HG03442 (cell line): ENCODE data around the gene SAE1.
A peak's percentile ranks its signal among the peaks of the same experiment; 100 is the strongest.

Experiments
- ATAC-seq: cut with Tn5 transposase; IDR thresholded peaks from one replicate; pipeline ENCODE4 v1.9.1; 2021; ENCODE audit warnings: mild to moderate bottlenecking, moderate library complexity; ENCODE audit not compliant: unreplicated experiment

Gene SAE1

DNA sequence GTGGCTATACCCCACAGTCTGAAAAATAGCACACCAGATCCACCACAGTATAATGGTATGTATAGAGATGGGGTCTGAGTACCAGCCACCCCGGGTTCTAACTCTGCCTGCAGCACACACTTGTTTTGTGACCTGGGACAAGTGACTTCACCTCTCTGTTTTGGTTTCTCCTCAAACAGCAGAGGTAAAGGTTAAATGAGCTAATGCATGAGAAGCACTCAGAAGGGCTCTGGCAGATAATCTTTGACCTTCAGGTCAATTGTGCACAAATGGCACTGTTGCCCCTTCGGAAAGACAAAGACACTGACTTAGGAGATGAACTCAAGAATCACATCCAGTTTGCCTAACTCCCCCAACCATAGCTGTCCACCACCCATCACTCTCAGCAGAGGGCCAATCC lies 24.8 kb upstream of the SAE1 start:
- no peak for ATAC-seq

DNA sequence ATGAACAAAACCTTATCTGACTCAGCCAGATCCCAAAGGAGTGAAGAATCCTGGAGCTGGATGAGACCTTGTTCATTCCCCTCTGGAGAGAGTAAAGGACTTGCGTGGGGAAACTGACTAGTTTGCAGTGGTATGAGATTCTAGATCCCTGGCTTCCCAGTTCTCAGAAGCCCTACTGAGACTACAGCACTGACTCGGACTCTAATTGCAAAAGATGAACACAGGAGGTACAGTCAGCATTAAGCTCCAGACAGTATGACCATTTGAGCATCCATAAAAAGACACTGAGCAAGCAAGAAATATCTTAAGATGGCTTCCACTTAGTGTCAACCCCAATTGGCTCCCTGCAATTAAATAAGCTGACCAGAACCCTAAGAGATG lies 23.8 kb upstream of the SAE1 start:
- ATAC-seq: no peak

- no peak for ATAC-seq
These were observed 23.3 kb upstream of the SAE1 start for GRCh38 chr19:47107202-47107952.

DNA sequence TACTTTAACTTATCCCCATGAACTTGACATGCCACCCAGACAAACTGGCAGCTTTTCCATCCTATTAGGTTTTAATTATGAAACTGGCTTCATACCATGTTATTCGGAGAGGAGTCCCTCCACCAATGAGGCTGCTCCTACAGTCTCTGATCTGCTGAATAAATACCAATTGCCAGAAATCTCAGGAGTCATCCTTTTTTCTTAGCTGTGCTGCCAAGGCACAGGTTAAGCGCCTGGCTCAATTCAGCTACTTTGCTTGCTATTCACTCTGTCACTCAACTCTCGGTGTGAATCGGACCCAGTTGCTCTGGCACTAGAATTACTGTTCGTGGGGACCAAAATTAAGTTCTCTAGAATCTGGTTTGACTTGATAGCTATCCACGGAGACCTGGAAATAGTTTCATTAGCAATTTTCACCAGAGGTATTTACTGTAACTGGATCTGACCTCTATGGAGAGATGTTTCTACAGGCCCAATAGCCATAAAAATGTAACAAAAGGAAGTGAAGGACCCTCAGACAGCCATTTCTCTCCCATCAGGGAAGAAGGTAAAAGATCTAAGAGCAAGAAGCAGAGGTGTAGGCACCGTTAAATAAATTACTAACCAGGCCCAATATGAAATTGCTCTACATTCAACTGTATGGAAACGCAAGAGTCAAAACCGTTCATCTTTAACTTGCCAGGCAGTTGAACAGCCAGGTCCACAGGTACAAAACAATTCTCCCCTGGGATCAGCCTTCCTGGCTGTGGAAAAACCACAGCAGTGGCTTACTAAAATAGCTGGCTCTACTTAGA lies 22.5 kb upstream of the SAE1 start:
- ATAC-seq: no peak

DNA sequence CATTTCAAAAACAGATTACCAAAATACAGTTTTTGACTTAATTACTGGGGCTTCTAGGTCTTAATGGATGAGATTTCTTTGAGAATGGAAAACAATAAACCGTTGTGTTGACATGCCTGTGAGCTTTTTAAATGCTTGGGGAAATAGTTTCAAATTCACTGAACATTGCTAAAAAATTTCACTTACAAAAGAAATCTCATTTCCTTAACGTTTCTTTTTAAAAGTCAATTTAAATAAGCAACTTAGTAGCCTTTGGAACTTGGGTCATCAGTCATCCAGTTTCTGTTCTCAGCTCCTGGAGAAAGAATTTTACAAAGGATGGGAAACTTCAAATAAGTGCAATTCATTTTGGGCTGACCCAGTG lies 21.5 kb upstream of the SAE1 start:
- no peak for ATAC-seq

GRCh38 chr19:47109541-47110375 lies 20.9 kb upstream of the SAE1 start:
- no peak for ATAC-seq

GRCh38 chr19:47110521-47111005 lies 20.1 kb upstream of the SAE1 start:
- no peak for ATAC-seq

DNA sequence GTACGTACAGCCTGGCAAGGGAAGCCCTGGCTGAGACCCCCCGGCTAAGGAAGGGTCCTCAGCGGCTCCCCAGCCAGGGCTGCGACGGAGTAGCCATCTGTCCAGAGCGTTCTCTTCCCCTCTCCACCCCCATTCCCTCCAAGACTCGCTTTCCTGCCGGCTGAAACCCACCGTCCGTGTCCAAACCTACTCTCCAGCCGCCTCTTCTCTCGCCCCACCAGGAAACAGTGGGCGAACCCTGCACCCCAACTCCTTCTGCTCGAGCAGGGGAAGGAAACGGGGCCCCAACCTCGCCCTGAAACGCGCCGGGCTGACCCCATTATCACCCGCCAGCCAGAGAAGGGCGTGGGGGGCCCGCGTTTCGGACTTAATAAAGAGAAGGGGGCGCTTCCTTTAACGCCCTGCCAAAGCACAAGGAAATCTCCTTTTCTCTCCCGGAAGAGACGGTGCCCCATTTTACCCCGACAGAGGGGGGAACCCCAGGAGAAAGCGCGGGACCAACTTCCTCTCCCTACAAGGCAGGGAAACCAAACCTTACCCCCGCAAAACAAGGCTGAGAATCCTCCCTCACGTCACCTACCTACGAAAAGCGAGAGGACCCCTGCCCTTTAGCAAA lies 19.5 kb upstream of the SAE1 start:
- ATAC-seq: no peak

DNA sequence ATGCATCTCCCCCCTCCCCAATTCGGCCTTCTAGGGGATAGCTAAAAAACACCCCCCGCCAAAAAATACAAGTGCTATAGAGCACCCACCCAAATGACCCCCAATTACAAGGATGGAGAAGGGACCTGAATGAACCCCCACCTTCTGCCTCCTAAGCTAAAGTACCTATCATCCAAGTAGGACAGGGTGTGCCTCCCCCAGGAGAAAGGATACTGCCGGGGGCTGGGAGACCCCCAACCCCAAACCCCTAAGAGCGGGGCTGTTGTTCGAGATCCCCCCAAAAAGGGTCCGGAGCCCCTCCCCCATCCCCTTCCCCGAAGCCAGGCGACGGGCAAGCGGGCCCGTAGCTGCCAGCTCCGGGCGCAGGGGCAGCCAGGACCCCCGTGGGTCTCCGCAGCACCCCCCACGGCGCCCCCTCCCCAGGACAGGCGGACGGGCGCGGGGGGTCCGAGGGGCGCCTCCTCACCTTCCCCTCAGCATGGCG lies 18.9 kb upstream of the SAE1 start:
- no peak for ATAC-seq

DNA sequence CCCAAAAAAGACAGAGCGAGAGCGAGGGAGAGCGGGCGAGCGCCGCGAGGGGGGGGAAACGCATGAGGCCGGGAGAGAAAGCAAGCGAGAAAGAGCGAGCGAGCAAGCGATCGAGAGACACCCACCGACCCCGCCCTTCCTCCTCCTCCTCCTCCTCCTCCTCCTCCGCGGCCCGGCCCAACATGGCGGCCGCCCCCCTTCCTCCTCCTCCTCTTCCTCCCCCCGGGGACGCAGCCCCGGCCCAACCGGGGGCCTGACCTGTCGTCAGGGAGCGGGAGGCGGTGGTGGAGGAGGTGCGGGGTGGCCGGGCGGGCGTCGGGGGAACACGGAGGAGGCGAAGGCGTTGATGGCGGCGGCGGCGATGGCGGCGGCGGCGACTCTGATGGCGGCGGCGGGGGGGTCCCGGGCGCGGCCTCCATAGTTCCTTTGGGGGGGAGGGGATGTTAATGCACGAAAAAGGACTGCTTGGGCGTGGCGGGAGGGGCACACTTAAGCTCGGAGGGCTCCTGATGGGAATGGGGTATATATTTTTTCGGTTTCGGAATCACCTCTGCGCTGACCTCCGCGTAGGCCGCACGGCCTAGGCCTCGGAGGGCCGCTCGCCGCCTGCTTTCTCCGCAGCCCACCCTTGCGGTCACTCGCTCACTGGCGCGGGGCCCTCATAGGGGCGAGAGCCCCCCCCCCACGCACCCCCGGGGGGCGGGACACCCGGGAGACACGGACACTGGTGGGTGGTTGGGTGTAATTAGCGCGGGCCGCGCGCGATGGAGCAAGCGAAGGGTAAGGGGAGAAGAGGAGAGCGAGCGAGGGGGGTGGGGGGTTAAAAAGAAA lies 18.3 kb upstream of the SAE1 start:
- peak; percentile 9 for ATAC-seq

DNA sequence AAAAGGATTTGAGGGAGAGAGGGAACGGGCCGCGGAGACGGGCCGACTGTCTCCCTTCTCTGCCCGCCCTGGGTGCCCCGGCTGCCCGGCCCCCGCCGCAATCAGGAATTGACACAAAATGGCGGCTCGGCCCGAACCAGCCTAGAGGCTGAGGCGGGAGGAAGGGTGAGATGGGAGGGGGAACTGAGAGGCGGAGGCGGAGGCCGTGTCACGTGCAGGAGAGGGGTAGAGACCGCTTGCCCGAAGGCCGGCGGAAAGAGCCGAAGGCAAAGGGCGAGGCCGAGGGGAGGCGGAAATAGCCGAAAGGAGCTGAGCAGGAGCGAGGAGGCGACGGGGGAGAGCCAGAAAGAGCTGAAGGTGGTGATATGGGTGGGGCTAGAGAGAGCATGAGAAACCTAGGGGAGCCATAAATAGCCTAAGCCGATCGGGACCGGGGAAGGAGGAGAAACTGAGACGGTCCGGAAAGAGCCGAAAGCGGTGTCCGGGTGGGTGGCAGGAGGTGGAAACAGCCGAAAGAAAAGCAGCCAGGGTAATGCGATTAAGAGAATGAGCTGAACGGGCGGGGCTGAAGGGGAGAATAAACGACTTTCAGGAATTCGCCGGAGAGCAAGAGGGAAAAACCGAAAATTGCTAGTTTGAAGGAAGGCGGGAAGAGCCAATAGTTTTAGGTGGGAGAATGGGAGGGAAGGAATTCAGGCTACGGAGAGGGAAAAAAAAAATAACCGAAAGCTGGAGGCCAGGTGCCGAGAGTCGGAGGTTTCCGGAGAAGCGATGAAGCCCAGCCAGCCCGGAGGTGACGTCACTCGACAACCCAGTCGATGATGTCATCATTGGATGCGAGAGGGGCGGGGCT lies 17.4 kb upstream of the SAE1 start, which contains the start of gene ZC3H4:
Gene ZC3H4 (minus strand): TSS at position 780 of the 853 bp plus-strand sequence. CDS start 1,192 bp downstream, outside the sequence.
- ATAC-seq: peak; percentile 77

- no peak for ATAC-seq
These were observed 16.6 kb upstream of the SAE1 start for GRCh38 chr19:47113850-47114651.

- ATAC-seq: no peak
These were observed 10.1 kb upstream of the SAE1 start for GRCh38 chr19:47120470-47121067.

DNA sequence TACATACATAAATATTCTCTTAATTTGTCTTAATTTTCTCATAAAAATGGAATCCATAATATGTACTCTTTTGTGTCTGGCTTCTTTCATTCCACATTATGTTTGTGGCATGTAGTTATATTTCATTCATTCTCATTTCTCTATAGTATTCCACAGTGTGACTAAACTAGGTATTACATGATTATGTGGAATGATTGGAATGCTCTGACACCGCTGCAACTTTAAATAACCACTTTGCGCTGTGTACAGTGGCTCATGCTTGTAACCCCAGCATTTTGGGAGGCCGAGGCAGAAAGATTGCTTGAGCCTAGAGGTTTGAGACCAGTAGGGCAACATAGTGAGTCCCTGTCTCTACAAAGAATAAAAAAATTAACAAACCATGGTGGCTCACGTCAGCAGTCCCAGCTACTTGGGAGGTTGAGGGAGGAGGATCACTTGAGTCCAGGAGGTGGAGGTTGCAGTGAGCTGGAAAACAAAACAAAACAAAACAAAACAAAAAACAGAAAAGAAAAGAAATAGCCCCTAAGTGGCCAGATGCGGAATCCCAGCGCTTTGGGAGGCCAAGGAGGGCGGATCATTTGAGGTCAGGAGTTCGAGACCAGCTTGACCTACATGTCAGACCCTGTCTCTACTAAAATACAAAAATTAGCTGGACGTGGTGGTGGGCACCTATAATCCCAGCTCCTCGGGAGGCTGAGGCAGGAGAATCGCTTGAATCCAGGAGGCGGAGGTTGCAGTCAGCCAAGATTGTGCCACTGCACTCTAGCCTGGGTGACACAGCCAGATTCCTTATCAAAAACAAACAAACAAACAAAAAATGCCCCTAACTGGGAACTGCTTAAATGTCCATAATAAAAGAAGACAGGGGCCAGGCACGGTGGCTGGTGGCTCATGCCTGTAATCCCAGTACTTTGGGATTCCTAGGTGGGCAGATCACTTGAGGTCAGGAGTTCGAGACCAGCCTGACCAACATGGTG lies 8.0 kb upstream of the SAE1 start:
- no peak for ATAC-seq

DNA sequence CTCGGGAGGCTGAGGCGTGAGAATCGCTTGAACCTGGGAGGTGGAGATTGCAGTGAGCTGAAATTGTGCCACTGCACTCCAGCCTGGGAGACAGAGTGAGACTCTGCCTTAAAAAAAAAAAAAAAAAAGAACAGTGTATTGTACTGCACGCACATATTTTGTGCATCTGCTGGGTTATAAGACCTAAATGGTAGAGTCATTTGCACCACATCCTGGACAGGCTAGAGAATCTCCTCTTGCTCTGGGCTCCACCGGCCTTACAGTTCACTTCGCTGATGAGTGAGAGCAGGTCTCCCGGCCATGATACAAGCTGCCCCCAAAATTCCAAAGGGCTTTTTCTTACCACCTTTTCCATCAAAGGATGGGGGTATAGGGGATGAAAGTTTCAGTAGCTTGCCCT lies 7.2 kb upstream of the SAE1 start:
- ATAC-seq: no peak

DNA sequence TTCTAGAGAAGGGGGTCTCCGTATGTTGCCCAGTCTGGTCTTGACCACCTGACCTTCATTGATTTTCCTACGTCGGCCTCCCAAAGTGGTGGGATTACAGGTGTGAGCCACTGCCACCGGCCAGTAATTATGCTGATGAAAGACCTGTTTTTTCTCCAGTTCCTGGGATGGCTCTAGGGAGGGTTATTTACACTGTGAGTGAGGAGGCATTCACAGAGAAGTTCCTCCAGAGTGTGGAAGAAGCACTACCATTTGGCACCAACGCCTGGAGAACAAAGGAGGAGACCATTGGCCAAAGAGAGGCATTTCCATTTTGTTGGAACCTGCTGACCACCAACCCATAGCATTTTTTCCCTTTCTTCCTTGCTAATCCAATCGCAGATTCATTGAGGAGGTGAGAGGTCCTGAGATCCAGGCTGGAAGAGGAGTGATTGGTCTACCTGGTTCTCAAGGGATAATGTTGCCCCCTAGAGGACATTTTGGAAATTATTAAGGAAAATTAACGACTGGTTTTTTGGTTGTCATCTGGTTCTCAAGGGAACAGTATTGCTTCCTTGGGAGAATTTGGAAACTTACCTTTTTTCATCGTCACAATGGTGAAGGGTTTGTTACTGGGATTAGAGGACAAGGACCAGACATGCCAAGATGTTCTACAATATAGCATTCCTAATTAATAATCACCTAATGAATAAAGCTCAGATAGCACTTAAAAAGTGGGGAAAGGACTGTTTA lies 5.5 kb upstream of the SAE1 start:
- ATAC-seq: no peak
